H1 (cell line): ENCODE measurements around the gene TSR3. TPM values are rescaled to one million over a fixed set of nuclear protein-coding genes. Genes with fewer than 3 reads are reported as not detected.

ENCODE experiments used
- CTCF ChIA-PET: fragments of 300-600 bp; sonication (Branson Sonifier 250); formaldehyde crosslinking; loops from one replicate; lab custom pipeline; 2021; ENCODE audit not compliant: partially characterized antibody; lab: Charles Lee
- POLR2A ChIA-PET: fragments of 300-600 bp; sonication (Branson Sonifier 250); formaldehyde crosslinking; loops from one replicate; lab custom pipeline; 2021; ENCODE audit warnings: inconsistent platforms; ENCODE audit not compliant: partially characterized antibody; lab: Charles Lee
- DNase-seq, 2 experiments: peaks; one replicate each; pipeline versions ENCODE4 v3.0.0 to v3.0.0-alpha.2; 2010 to 2022; ENCODE audit warnings: low spot score in 2 of 2, low read depth in 1 of 2, mixed read lengths in 1 of 2
- FAIRE-seq: peaks from 2 replicates; lab custom pipeline; 2011; peaks lifted over from hg19 to GRCh38; lab: Jason Lieb, UNC
- H2AFZ ChIP-seq: 2 replicates; pipeline ENCODE4 v1.8.1; 2012; ENCODE audit warnings: low read length, inconsistent platforms
- H2AK5ac ChIP-seq: 2 replicates; pipeline ENCODE4 v1.6.1; 2013; ENCODE audit warnings: low read depth, low read length
- H2BK120ac ChIP-seq: replicated peaks from 2 replicates; pipeline ENCODE3; 2013; ENCODE audit warnings: low read depth, low read length, inconsistent platforms
- H2BK12ac ChIP-seq: 2 replicates; pipeline ENCODE4 v1.6.1; 2013; ENCODE audit warnings: low read depth, low read length
- H2BK15ac ChIP-seq: 2 replicates; pipeline ENCODE4 v1.6.1; 2013; ENCODE audit warnings: low read length
- H2BK20ac ChIP-seq: 2 replicates; pipeline ENCODE4 v1.6.1; 2013; ENCODE audit warnings: low read length
- H2BK5ac ChIP-seq: 2 replicates; pipeline ENCODE4 v1.6.1; 2013; ENCODE audit warnings: low read depth, low read length
- H3K14ac ChIP-seq: 2 replicates; pipeline ENCODE4 v1.6.1; 2013; ENCODE audit warnings: inconsistent platforms; ENCODE audit not compliant: insufficient read length
- H3K18ac ChIP-seq: 2 replicates; pipeline ENCODE4 v1.6.1; 2013; ENCODE audit warnings: low read length; ENCODE audit errors: extremely low read depth
- H3K23ac ChIP-seq: 2 replicates; pipeline ENCODE4 v1.6.1; 2013; ENCODE audit warnings: inconsistent platforms; ENCODE audit not compliant: insufficient read length
- H3K23me2 ChIP-seq: 2 replicates; pipeline ENCODE4 v1.6.1; 2013; ENCODE audit warnings: low read depth, low read length
- H3K27ac ChIP-seq: 2 replicates; pipeline ENCODE4 v1.6.1; 2011; ENCODE audit warnings: low read depth, low read length, inconsistent platforms
- H3K27me3 ChIP-seq, 4 experiments: replicated peaks in 1 of 4; 1 replicate in 1 of 4; 2 replicates in 3 of 4; pipeline versions ENCODE4 v1.6.1 to v1.8.1; 2011 to 2013; ENCODE audit warnings: low read length in 3 of 4, mild to moderate bottlenecking in 3 of 4, inconsistent platforms in 2 of 4, mixed read lengths in 2 of 4, moderate library complexity in 1 of 4; ENCODE audit not compliant: control insufficient read depth in 3 of 4, insufficient read depth in 3 of 4; ENCODE audit errors: extremely low read depth in 1 of 4
- H3K36me3 ChIP-seq, 4 experiments: 2 replicates each; pipeline versions ENCODE4 v1.6.1 to v1.8.1; 2011 to 2013; ENCODE audit warnings: mild to moderate bottlenecking in 4 of 4, low read length in 3 of 4, moderate library complexity in 2 of 4, control low read depth in 1 of 4, inconsistent platforms in 1 of 4; ENCODE audit not compliant: insufficient read depth in 4 of 4, control insufficient read depth in 2 of 4
- H3K4ac ChIP-seq: replicated peaks from 2 replicates; pipeline ENCODE3; 2013; ENCODE audit warnings: low read length, low read depth, mixed read lengths, inconsistent platforms; ENCODE audit not compliant: insufficient read length
- H3K4me1 ChIP-seq, 4 experiments: replicated peaks in 1 of 4; 1 replicate in 1 of 4; 2 replicates in 3 of 4; pipeline versions ENCODE4 v1.6.1 to v1.8.1; 2011 to 2013; ENCODE audit warnings: low read length in 3 of 4, inconsistent platforms in 2 of 4, mixed read lengths in 1 of 4; ENCODE audit not compliant: insufficient read depth in 4 of 4, control insufficient read depth in 3 of 4
- H3K4me2 ChIP-seq, 2 experiments: 2 replicates each; pipeline versions ENCODE4 v1.6.1 to v1.8.1; 2011 to 2013; ENCODE audit warnings: low read depth in 2 of 2, low read length in 2 of 2, control low read depth in 1 of 2, inconsistent platforms in 1 of 2, mild to moderate bottlenecking in 1 of 2; ENCODE audit not compliant: insufficient read depth in 1 of 2
- H3K4me3 ChIP-seq, 4 experiments: fragments of 200-600, 300-600 bp in 1 of 4; sonication (generic), shearing (Covaris generic), sonication (Bioruptor Twin) in 1 of 4; 2 replicates each; pipeline versions ENCODE4 v1.5.1 to v1.8.1; 2011 to 2016; ENCODE audit warnings: low read length in 4 of 4, low read depth in 3 of 4, control low read depth in 2 of 4, inconsistent platforms in 2 of 4, mild to moderate bottlenecking in 2 of 4, mixed read lengths in 1 of 4, moderate library complexity in 1 of 4; ENCODE audit not compliant: insufficient read depth in 2 of 4; ENCODE audit errors: extremely low read depth in 1 of 4
- H3K56ac ChIP-seq: replicated peaks from 2 replicates; pipeline ENCODE3; 2013; ENCODE audit warnings: low read depth, mild to moderate bottlenecking, mixed read lengths, low read length, inconsistent platforms; ENCODE audit not compliant: insufficient read length
- H3K79me1 ChIP-seq: 2 replicates; pipeline ENCODE4 v1.6.1; 2013; ENCODE audit warnings: low read depth, low read length, control low read depth
- H3K79me2 ChIP-seq, 2 experiments: 2 replicates each; pipeline versions ENCODE4 v1.6.1 to v1.8.1; 2012 to 2013; ENCODE audit warnings: low read length in 2 of 2, mild to moderate bottlenecking in 2 of 2, inconsistent platforms in 1 of 2; ENCODE audit not compliant: insufficient read depth in 2 of 2, control insufficient read depth in 1 of 2
- H3K9ac ChIP-seq, 4 experiments: replicated peaks in 1 of 4; 1 replicate in 1 of 4; 2 replicates in 3 of 4; pipeline versions ENCODE4 v1.6.1 to v1.8.1; 2011 to 2013; ENCODE audit warnings: low read depth in 3 of 4, low read length in 3 of 4, control low read depth in 2 of 4, mild to moderate bottlenecking in 2 of 4, moderate library complexity in 2 of 4, inconsistent platforms in 1 of 4; ENCODE audit errors: extremely low read depth in 1 of 4
- H3K9me3 ChIP-seq, 2 experiments: 2 replicates each; pipeline versions ENCODE4 v1.6.1 to v1.8.1; 2012 to 2013; ENCODE audit warnings: mild to moderate bottlenecking in 2 of 2, moderate library complexity in 2 of 2, control low read depth in 1 of 2, inconsistent platforms in 1 of 2, low read depth in 1 of 2, low read length in 1 of 2, mixed read lengths in 1 of 2; ENCODE audit not compliant: insufficient read depth in 2 of 2
- H4K20me1 ChIP-seq, 2 experiments: replicated peaks in 1 of 2; 2 replicates each; pipeline versions ENCODE3 to v1.8.1; 2011 to 2013; ENCODE audit warnings: inconsistent platforms in 2 of 2, low read length in 2 of 2, mild to moderate bottlenecking in 1 of 2; ENCODE audit not compliant: insufficient read depth in 2 of 2, control insufficient read depth in 1 of 2
- H4K5ac ChIP-seq: 2 replicates; pipeline ENCODE4 v1.6.1; 2013; ENCODE audit warnings: low read length, low read depth, mixed read lengths, inconsistent platforms; ENCODE audit not compliant: insufficient read length
- H4K8ac ChIP-seq: 2 replicates; pipeline ENCODE4 v1.8.0; 2013; ENCODE audit warnings: mild to moderate bottlenecking, moderate library complexity, low read length, inconsistent platforms; ENCODE audit not compliant: insufficient read depth; ENCODE audit errors: extremely low read depth
- H4K91ac ChIP-seq: replicated peaks from 2 replicates; pipeline ENCODE3; 2013; ENCODE audit warnings: low read length, mixed read lengths, inconsistent platforms; ENCODE audit not compliant: insufficient read length
- CBX8 ChIP-seq: fragments of 300-800, 300-1000 bp; sonication (generic); IDR thresholded peaks from 2 replicates; pipeline ENCODE4 v1.7.1; 2016; ENCODE audit warnings: low read depth, low read length, borderline replicate concordance
- CHD2 ChIP-seq: IDR thresholded peaks from 2 replicates; pipeline ENCODE4 v1.6.1; 2012; ENCODE audit warnings: low read length, improper control_type of control experiment
- NANOG ChIP-seq: IDR thresholded peaks from 2 replicates; pipeline ENCODE4 v1.6.1; 2011; ENCODE audit warnings: low read length, low read depth, mild to moderate bottlenecking, inconsistent platforms; ENCODE audit not compliant: insufficient read depth, poor library complexity, severe bottlenecking
- WGBS, 2 experiments: shearing (Covaris generic) in 1 of 2; methylation state at CpG; one replicate each; pipeline versions ENCODE4 v1.1.6 to v1.1.7; 2013 to 2015; ENCODE audit warnings: low lambda C conversion rate in 2 of 2, mixed read lengths in 2 of 2, inconsistent platforms in 1 of 2, low coverage in 1 of 2, missing lambda C conversion rate in 1 of 2; ENCODE audit not compliant: insufficient replicate concordance in 2 of 2, insufficient coverage in 1 of 2, insufficient read length in 1 of 2; ENCODE audit errors: extremely low coverage in 1 of 2, missing lambda C conversion rate in 1 of 2; 5-methylcytosine and 5-hydroxymethylcytosine counted together
- polyA plus RNA-seq, 7 experiments: library from polyadenylated mRNA; depleted of rRNA in 3 of 7; stranded (reverse) in 5 of 7; unstranded in 2 of 7; fragments of >200 nt in 5 of 7; fragments of 200-250 nt in 2 of 7; gene quantifications; 1 replicate in 5 of 7; 2 replicates in 1 of 7; 4 replicates in 1 of 7; pipeline versions ENCODE4 v1.2.1 to v1.2.3, GENCODE V29; 2011 to 2013; ENCODE audit warnings: missing spikeins in 2 of 7, mixed read lengths in 2 of 7
- total RNA-seq: library from RNA; stranded (reverse); fragmentation: NEBNext Ultra II Directional; extraction: Animal tissue kit (Norgen Biotek cat#: 25700); gene quantifications from 2 replicates; pipeline ENCODE4 v1.2.1, GENCODE V29; 2021

The TSR3 gene
- total and polyA plus RNA-seq, 2 of the 8 experiments (the other 6 are each of a cell fraction or from before 2014, with no cell fraction given) = 43.1 to 52.3 TPM

DNA sequence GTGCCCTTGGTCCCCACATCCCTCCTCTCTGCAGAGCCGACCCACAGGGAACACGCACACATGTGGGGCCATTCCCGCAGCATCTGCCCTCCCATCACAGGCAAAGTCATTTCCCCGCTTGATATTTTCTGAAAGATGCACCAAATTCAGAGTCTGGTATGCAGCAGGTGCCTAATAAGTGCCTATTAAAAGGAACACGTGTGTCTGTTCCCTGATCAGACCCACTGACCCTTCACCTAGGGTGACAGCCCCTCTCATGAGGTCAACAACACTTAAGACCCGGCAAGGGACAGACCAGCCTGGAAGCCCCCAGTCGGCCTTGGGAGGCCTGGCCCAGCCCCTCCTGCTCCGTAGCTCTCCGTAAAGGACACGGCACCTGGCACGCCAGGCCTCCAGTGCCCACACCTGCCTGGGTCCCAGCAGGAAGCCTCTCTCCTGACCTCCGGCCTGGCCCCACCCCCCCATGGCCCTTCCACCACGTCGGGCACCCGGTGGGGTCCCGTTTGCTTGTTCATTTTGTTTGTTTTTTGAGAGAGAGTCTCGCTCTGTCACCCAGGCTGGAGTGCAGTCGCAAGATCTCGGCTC lies 42.8 kb upstream of the TSR3 start:
- H3K9ac ChIP-seq = no peak overlapping the region
- no peak overlapping the region for H3K4me2 ChIP-seq
- no peak overlapping the region for H3K4me3 ChIP-seq
- H4K20me1 ChIP-seq = peaks cover 0 to 4% of the 10 kb centered on the region in 2 experiments
- TF ChIP-seq NANOG (no peak), CHD2 (no peak), CBX8 (no peak)
- no peak overlapping the region for H2AFZ ChIP-seq
- H3K56ac ChIP-seq = no peak overlapping the region
- H2BK12ac ChIP-seq = no peak overlapping the region
- H3K4ac ChIP-seq = no peak overlapping the region
- ChIA-PET CTCF (interaction anchor here (1.1 kb wide), 1 partner anchor 17 kb away, joined by 3 read pairs; no protein-coding TSS in a partner anchor), POLR2A (no interaction called here)
- H3K27me3 ChIP-seq = no peaks in the 10 kb centered on the region
- no peak for FAIRE-seq
- H3K23me2 ChIP-seq = no peaks in the 10 kb centered on the region
- H3K18ac ChIP-seq = no peak overlapping the region
- peaks cover 3 to 13% (median 7%) of the 10 kb centered on the region in 4 experiments; a peak in 5 of 8 replicates for H3K36me3 ChIP-seq
- 91% methylated on average over 19 of the region's 19 CpGs; no CpG with 5 or more reads in 1 of the 2 experiments for WGBS, 2 experiments
- H3K79me2 ChIP-seq = no peaks in the 10 kb centered on the region
- no peak overlapping the region for H4K91ac ChIP-seq
- DNase-seq = no peak
- H3K9me3 ChIP-seq = no peaks in the 10 kb centered on the region
- no peak overlapping the region for H4K8ac ChIP-seq
- H3K23ac ChIP-seq = no peak overlapping the region
- no peaks in the 10 kb centered on the region for H3K4me1 ChIP-seq
- no peak overlapping the region for H2BK15ac ChIP-seq
- H3K14ac ChIP-seq = no peak overlapping the region
- no peak overlapping the region for H2BK20ac ChIP-seq
- no peak overlapping the region for H2BK120ac ChIP-seq
- no peaks in the 10 kb centered on the region for H3K79me1 ChIP-seq
- no peak overlapping the region for H2AK5ac ChIP-seq
- no peak overlapping the region for H2BK5ac ChIP-seq
- H3K27ac ChIP-seq = no peak overlapping the region
- H4K5ac ChIP-seq = no peak overlapping the region
